ENCODE measurements around the gene P4HA3.

DNA sequence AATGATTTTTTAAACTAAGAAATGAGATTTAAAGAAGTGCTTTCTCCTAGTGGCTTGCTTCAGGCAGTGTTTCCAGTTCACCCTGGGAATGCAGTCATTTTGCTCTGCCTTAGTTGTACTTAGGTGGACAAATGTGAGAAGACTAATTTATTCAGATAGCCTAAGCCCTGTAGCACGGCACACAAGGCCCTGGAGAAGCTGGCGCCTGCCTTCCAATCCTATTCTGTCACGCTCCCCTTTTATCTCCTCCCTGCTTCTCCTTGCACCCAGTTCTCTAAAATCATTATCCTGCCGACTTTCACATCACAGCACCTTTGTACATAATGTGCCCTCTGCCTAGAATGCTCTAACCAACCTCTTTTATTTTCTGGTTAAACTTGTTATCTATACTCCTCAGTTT is 76.3 kb downstream of the P4HA3 start:
- TF ChIP-seq POLR2A (IDR thresholded peaks at IDR 0.05; ENCODE audit: low read depth, low read length) (no peak), TAF1 (IDR thresholded peaks at IDR 0.05; ENCODE audit: borderline replicate concordance, low read depth, low read length) (no peak)
